ENCODE data around the gene SLC13A3.
"Not testable (repeated sequence)": the region's sequence is repeated elsewhere in the genome, so short reads cannot be mapped to it uniquely, and the experiment has no call there.

SLC13A3 gene

DNA sequence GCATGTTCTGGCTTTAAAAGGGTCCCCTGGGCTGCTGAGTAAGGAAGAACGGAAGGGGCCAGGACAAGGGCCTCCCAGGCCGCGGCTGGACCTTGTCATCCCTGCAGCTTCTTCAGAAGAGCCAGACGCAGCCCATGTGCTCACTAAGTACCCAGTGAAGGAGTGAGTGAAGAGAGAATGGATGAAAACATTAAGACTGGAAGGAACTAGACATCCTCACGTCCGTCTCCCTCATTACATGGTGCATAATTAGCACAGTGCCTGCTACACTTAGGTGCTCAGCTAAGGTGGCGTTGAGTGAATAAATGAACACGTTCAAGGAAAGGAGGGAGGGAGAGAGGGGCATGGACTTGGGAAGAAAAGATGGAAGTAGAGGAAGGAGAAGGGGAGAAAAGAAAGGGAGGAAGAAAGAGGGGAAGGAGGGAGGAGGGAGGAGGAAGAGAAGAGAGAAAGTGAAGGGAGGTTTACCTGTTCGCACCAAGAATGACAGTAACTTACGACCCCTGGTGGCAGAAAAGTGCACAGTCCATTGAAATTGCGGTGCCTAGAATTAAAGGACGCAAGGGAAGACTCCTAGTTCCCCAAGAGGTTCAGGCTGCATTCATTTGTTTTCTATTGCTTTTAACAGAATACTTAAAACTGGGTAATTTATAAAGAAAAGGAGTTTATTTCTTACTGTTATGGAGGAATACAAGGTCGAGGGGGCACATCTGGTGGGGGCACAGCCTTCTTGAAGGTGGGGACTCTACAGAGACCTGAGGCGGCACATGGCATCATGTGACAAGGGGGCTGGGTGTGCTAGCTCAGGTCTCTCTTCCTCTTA lies 30.0 kb upstream of the SLC13A3 start:
- DNase-seq, result peak; percentile 13

DNA sequence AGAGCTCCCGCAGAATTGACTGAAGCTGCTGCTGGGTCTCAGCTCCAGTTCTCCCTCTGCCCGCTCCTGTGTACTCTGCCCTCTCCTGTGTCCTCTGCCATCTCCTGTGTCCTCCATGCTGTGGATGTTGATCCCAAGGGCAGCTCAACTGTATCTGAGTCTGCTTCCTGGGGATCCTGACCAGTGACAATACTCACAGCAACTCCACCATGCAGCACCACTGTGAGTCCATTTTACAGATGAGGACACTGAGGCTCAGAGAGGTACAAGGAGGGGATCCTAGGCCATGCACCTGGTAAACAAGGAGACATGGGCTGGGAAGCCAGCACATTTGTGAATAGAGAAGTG lies 29.4 kb upstream of the SLC13A3 start:
- DNase-seq, result no peak

DNA sequence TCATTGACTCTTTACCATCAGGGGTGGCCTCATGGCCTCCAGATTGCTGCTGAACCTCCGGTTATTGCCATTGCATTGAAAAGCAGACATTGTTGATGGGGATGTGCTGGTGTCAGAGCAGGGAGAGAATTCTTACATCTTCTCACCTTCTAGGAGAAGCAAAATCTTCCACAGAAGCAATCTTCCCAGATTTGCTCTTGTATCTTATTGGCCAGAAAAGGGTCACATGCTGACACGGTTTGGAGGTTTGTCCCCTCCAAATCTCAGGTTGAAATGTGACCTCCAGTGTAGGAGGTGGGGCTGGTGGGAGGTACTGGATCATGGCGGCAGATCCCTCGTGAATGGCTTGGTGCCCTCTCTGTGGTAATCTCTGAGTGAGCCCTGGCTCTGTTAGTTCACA lies 27.3 kb upstream of the SLC13A3 start:
- no peak for DNase-seq

DNA sequence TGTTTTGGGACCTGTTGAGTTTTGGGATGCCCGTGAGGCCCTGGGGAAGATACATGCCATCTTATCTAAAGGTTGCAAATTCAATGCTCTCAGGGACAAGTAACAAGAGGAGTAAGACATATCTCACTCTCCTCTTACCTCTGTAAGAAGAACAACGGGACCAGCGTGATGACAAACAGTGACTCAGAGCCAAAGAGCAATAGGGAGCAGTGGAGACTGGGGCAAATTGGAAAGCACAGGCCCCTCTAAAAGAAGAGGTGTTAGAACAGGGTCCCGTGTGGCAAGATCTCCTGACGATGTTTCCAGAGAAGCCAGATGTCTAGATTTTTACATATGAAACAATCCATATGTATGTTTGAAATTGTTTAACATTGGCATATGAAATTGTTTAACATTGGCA lies 26.3 kb upstream of the SLC13A3 start:
- no peak for DNase-seq

DNA sequence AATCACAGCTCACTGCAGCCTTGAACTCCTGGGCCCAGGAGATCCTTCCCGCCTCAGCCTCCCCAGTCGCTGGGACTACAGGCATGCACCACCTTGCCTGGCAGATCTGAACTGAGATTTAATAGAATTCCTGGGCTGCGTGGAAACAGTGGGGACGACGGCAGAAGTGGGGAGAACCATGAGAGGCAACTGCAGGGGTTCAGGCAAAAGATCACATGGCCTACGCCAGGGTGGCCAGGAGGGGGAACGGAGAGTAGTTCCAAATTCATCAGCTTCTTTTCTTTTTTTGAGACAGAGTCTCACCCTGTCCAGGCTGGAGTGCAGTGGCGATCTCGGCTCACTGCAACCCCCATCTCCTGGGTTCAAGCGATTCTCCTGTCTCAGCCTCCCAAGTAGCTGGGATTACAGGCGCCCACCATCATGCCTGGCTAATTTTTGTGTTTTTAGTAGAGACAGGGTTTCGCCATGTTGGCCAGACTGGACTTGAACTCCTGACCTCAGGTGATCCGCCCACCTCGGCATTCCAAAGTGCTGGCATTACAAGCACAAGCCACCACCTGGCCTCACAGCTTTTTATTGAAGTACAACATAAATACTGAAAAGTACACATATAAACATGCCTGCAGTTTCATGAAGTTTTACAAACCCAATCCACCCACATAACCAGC lies 25.5 kb upstream of the SLC13A3 start:
- DNase-seq, result not testable (repeated sequence)

DNA sequence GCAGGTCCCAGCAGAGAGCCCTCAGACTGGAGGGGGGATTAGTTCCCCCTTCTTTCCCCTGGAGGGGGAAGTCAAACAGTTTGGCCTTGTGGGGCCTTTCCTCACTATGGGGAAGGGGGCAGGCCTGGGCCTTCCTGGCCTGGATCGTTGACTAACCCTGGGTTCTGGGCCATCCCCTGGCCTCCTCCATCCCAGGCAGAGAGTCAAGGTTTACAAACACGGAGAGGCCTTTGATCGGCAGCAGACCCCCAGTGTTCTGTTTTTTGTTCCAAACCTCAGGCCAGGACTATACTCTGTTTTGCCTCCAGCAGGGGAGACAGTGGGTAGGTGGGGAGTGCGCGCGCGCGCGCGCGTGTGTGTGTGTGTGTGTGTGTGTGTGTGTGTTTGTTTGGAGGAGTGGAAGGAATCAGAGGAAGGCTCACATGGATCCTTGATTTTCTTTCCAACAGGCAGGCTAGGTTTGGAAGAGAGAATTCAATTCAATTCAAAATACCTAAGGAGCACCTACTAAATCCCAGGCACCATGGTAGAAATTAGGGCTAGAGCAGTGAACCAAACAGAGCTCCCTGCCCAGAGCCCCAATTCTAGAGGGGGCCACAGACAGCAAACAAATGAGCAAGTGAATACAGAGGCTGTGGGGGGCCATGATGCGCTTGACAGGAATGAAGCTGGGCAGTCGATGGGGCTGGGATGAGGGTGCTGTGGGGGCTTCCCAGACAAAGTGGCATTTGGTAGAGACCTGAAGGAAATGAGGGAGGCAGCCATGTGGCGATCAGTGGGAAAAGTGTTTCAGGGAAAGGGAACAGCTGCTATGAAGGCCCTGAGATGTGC lies 23.2 kb upstream of the SLC13A3 start:
- no peak for DNase-seq

DNA sequence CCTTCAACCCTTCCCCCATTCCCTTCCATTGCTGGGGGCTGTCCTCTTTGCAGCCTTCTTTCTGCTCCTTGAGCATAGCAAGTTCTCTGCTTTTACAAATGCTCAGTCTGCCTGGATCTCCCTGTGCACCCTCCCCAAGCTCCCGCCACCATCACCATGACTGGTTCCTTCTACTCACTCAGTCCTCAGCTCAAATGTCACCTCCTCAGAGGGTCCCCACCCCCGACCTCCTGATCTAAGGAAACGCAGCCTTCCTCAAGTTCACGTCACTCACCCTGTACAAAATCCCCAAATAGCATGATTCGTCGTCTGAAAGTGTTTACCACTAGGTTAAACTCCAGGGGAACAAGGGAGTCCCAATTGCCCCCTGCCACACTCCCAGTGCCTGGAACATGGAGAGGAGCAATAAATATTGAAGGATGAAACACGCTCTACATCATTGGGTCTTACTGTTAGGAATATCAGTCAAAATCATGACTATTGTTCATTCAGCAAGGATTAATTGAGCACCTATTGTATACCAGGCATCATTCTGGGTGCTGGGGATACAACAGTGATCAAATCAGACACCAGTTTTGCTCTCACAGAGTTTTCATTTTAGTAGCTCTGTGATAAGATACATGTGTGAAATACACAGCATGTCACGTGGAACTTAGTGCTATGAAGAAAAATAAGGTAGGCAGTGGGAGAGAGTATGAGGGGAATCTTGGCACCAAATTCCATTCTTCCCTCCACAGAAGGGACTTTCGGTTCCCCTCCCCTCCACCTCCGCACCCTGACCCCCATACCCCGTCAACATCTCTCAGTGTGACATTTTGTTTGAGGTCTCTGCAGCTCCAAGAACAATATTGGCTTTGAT lies 22.4 kb upstream of the SLC13A3 start:
- no peak for DNase-seq

DNA sequence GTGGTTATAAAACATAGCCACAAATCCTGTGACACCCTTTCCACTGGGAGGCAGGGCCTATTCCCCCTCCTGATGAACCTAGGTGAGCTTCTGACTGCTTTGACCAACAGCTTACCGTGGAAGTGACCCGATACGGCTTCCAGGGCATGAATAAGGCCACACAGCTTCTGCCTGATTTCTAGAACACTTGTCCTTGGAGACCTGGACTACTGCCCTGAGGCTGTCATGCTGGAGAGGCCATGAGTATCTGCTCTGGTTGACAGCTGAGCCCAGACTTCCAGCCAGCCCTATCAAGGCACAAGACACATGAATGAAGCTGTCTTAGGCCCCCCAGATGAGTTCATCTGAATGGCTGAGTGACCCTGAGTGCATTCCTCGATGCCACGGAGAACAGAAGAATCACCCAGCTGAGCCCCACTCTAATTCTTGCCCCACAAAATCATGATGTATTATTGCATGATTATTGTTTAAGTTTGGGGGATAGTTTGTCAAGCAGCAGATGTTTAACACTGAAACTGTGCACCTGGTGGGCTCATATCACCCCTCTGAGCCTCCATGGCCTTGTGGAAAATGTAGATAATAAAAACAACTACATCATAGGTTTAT lies 21.4 kb upstream of the SLC13A3 start:
- no peak for DNase-seq

DNA sequence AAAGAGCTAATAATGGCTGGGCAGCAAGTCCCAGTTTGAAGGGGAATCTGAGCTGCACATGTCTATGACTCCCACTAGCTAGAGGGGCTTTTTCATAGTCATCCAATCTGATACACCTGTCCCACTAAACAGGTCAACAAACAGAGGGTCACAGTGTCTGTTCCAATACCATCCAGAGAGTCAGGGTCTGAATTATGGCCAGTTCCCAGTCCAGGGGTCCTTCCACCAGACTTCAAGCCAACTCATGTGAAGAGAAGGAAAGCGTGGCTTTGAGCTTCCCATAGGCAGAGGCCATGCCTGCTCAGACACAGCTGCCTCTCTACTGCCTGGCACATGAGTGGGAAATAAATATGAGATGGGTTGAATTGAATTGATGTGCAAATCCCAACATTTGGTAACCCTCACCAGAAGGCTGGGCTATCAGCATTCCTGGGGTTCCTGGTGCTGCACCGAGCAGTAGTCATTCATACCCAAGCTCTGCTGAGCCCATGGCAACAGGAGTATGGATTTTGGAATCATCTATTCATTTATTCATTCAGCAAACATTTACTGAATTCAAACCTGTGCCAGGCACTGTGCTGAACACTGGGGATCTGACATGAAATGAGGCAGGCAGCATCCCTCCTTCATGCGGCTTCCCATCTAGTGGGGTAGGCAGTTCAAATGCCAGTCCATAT lies 20.7 kb upstream of the SLC13A3 start:
- DNase-seq, result no peak

DNA sequence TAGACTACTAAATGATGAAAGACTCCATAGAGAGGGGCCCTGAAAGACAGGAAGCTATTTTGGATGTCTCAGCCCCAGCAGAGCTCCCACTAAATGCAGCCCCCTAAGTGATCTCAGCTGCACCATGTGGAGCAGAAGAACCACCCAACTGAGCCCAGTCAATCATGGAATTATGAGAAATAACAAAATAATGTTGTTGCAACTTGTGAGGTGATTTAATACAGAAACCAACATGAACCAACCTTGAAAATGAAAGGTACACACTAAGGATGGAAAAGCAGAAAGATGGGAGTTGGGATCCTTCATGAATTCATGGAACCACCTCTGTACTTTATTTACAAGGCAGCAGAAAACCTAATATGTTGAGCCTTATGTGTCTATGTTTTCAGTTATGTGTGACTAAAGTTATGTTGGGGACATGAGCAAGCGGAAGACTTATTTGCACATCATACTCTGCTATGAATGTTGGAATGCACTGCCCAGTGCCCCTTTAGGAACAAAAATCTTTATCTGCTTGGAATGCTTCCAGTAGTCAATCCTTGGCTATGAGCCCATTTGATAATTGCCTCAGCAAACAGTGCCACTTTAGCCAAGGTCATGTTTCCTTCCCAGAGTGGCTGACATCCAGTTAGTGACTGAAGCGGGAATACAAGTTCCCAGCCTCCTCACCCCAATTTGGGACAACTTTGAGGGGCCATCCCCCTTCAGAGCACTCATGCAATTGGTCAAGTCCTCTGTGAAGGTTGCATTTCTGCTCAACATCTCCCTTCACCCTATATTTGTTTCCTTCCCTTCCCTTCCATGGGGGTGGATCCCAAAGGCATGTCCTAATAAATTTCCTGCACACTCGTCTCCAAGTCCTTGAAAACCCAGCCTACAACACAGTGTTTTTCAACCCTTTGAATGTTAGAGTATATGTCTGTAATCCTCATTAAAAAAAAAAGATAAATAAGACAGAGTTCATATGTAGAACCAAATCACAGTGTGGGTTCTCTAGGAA lies 19.6 kb upstream of the SLC13A3 start:
- DNase-seq, result no peak

DNA sequence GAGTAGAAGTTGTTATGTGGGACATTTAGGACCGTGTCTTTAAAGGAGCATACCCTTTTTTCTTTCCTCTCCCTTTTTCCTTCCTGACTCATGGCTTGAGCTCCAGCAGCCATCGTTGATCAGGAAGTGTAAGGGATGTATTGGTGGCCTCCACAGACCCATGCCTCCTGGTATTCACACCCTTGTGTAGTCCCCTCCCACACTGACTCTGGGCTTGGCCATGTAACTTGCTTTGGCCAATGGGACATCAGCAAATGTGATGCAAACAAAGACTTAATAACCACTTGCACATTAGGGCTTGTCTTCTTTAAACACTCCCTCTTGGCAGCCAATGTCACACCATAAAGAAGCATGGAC lies 18.9 kb upstream of the SLC13A3 start:
- DNase-seq, result no peak

DNA sequence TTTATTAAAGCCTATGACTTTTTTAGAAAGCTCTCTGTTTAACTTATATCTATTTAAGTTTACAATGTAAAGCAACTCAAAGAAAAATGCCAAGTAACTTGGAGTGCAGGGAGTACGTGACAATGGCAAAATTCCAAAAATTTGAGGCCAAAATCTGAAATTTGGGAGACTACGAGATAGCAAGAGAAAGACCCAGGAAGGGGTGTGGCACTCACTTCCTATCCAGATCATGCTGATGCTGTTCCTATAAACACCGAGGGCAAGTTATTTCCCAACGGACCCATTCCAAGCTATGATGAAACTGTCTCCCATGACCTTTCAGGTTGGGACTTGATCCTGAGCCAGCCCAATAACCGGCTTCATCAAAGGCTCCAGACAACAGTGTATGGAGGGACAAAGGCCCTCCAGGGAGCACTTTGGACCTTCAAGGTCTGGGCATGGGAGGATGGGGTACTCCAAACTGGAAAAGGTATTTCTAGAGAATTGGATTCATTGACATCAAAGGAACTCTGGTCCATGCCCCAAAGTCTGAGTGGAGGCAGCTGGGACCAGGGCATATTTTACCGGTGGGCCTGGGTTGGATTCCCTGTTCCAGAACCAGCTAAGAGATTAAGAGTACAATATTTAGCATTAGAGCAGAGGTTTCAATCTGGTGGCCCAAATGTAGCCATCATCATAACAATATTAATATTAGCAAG lies 15.7 kb upstream of the SLC13A3 start:
- no peak for DNase-seq

DNA sequence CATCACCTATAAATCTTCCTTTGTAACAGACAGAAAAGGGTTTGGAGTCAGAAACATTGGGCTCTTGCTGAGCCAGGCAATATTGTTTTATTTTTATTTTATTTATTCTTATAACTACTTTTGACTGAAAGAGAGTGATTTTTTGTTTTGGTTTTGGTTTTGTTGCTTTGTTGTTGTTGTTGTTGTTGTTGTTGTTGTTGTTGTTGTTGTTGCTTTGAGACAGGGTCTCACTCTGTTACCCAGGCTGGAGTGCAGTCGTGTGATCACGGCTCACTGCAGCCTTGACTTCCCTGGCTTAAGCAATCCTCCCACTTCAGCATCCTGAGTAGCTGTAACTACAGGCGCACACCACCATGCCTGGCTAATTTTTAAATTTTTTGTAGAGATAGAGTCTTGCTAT lies 15.0 kb upstream of the SLC13A3 start:
- DNase-seq, result no peak

DNA sequence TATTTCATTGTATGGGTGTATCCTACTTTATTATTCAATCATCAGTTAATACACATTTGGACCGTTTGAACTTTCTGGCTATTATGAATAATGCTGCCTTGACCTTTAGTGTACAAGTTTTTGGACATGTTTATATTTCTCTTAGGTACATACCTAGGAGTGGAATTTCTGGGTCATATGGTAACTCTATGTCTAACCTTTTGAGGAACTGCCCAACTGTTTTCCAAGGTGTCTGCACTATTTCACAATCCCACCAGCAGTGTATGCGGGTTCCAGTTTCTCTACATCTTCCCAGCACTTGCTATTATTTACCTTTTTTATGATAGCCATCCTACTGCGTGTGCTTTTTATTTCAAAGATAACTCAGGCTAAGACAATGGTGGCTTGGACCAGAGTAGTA lies 14.3 kb upstream of the SLC13A3 start:
- DNase-seq, result no peak

DNA sequence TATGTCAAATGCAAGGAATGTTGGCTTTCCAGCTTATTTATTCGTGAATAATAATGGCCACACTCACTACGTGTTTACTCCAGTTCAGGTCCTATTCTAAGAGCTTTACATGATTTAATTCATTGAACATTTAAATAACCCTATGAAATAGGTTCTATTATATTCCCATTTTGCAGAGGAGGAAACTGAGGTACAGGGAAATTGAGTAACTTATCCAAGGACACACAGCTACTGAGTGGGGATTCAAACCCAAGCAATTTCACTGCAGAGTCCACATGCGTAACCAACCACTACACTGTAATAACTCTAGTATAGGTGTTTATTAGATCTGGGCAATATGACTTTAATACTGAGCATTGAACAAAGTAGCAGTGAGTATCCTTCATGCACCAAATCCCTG lies 12.3 kb upstream of the SLC13A3 start:
- DNase-seq, result no peak

DNA sequence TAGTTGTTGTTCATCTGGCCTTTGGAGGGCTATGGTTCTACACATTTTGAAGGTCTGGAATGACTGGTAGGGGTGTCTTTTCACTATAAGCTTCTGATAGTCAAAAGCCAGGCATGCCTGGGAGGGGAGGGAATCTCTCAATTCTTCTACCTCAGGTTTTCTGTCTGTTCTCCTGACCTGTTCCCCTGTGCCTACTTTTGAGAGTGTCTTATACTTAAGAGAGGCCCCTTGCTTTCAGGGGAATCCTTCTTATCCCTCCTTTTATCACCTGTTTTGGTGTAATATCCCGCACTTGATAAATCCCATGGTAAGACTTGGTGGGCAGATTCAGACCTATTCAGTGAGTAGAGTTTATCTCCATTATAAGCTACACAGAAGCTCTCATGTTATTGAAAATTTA lies 10.4 kb upstream of the SLC13A3 start:
- DNase-seq, result no peak

DNA sequence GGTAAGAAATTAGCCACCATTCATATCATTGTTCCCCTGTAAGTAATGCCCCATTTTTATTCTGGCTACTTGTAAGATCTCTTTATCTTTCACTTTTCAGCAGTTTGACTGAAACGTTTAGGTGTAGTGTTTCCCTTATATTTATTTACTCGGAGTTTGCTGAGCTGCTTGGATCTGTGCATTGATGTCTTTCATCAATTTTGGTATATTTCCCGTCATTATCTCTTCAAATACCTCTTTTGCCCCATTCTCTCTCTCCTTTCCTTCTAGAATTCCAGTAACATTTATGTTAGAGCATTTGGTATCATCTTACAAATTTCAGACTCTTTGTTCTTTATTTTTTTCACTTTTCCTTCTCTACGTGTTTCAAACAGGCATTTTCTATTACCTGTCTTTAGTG lies 9.2 kb upstream of the SLC13A3 start:
- no peak for DNase-seq

DNA sequence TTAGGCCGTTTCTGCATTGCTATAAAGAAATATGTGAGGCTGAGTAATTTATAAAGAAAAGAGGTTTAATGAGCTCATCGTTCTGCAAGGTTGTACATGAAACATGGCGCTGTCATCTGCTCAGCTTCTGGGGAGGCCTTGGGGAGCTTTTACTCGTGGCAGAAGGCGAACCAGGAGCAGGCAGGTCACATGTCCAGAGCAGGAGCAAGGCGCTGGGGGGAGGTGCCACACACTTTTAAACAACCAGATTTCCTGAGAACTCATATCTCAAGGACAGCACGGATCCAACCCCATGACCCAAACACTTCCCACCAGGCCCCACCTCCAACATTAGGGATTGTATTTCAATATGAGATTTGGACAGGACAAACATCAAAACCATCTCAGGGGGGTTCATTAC lies 6.4 kb upstream of the SLC13A3 start:
- no peak for DNase-seq

DNA sequence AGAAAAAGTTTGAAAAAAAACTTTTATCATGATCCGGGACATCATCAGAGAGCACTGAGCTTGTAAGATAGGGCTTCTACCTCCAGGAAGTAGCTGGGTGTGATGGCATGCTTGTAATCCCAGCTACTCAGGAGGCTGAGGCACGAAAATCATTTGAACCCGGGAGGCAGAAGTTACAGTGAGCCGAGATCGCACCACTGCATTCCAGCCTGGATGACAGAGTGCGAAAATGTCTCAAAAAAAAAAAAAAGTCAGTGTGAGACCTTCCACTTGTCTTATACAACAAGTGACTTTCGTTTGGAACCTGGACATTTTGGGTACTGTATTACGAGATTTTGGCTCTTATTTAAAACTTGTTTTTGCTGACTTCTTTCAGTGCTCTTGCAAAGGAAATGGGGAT lies 5.9 kb upstream of the SLC13A3 start:
- DNase-seq, result no peak

DNA sequence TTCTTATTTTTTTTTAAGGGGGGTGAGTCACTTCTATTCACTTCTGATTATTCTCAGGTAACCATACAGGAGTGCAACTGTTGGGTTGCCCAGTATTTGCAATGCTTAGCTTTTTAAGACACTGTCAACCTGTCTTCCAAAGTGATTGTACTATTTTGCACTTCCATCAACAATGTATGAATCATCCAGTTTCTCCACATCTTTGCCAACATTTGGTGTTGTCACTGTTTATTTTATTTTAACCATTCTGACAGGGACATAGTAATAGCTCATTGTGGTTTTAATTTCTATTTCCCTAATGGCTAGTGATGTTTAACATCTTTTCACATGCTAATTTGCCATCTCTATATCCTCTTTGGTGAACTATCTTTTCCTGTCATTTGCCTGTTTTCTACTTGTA lies 1.4 kb upstream of the SLC13A3 start:
- no peak for DNase-seq
